Naive thymus-derived CD4-positive, alpha-beta T cell (primary cell): ENCODE results near the gene ACAT1. TPM values are rescaled to one million over a fixed set of nuclear protein-coding genes. Genes with fewer than 3 reads are reported as not detected.
"Not testable (repeated sequence)": the region's sequence is repeated elsewhere in the genome, so short reads cannot be mapped to it uniquely, and the experiment has no call there.

Source experiments
- ATAC-seq: fragments of 150-1000 bp; cut with Tn5 transposase; 2 replicates; pipeline ENCODE4 v1.10.0; 2021; ENCODE audit warnings: mild to moderate bottlenecking, moderate library complexity
- CTCF ChIA-PET: fragments of 350-600 bp; sonication (Branson Sonifier 250); formaldehyde crosslinking; loops from one replicate; lab custom pipeline; 2021; ENCODE audit warnings: antibody characterized with exemption; lab: Charles Lee
- POLR2A ChIA-PET: fragments of 350-600 bp; sonication (Branson Sonifier 250); formaldehyde crosslinking; loops from one replicate; lab custom pipeline; 2021; ENCODE audit warnings: antibody characterized with exemption, inconsistent platforms; lab: Charles Lee
- DNase-seq, 9 donors: peaks; one replicate each; pipeline versions ENCODE4 v3.0.0 to v3.0.0-alpha.2; 2020 to 2022; ENCODE audit warnings: mixed read lengths in 1 of 9
- H3K27ac ChIP-seq: one replicate; pipeline ENCODE4 v1.7.0; 2013; ENCODE audit warnings: mild to moderate bottlenecking, low read depth, low read length, moderate library complexity
- H3K27me3 ChIP-seq, 2 donors: one replicate each; pipeline ENCODE4 v1.7.0; 2013; ENCODE audit warnings: low read length in 2 of 2, mild to moderate bottlenecking in 2 of 2, moderate library complexity in 2 of 2; ENCODE audit not compliant: control insufficient read depth in 2 of 2, insufficient read depth in 2 of 2
- H3K36me3 ChIP-seq, 3 experiments: 1 replicate in 2 of 3; 2 replicates in 1 of 3; pipeline ENCODE4 v1.7.0; 2013; ENCODE audit warnings: low read length in 3 of 3, mild to moderate bottlenecking in 3 of 3, moderate library complexity in 1 of 3; ENCODE audit not compliant: insufficient read depth in 3 of 3, control insufficient read depth in 2 of 3
- H3K4me1 ChIP-seq, 2 donors: one replicate each; pipeline ENCODE4 v1.7.0; 2013; ENCODE audit warnings: low read length in 2 of 2, mild to moderate bottlenecking in 2 of 2, moderate library complexity in 1 of 2; ENCODE audit not compliant: control insufficient read depth in 2 of 2, insufficient read depth in 2 of 2
- H3K4me3 ChIP-seq: 2 replicates; pipeline ENCODE4 v1.7.0; 2013; ENCODE audit warnings: mild to moderate bottlenecking, low read length
- H3K9me3 ChIP-seq, 3 experiments: 1 replicate in 2 of 3; 2 replicates in 1 of 3; pipeline ENCODE4 v1.7.0; 2013; ENCODE audit warnings: low read length in 3 of 3; ENCODE audit not compliant: control insufficient read depth in 2 of 3
- H3K27ac Mint-ChIP-seq, 9 donors: one replicate each; pipeline ENCODE4 v1.8.0; 2020 to 2022; ENCODE audit warnings: mixed read lengths in 9 of 9, mild to moderate bottlenecking in 8 of 9, moderate library complexity in 5 of 9, inconsistent platforms in 2 of 9
- H3K27me3 Mint-ChIP-seq, 5 donors: one replicate each; pipeline ENCODE4 v1.8.0; 2021 to 2022; ENCODE audit warnings: mixed read lengths in 5 of 5, mild to moderate bottlenecking in 1 of 5
- H3K36me3 Mint-ChIP-seq, 5 donors: one replicate each; pipeline ENCODE4 v1.8.0; 2020 to 2022; ENCODE audit warnings: mixed read lengths in 5 of 5, mild to moderate bottlenecking in 3 of 5, inconsistent platforms in 1 of 5
- H3K4me1 Mint-ChIP-seq, 7 donors: one replicate each; pipeline ENCODE4 v1.8.0; 2020 to 2022; ENCODE audit warnings: mixed read lengths in 7 of 7, mild to moderate bottlenecking in 3 of 7, inconsistent platforms in 1 of 7
- H3K4me3 Mint-ChIP-seq, 10 donors: one replicate each; pipeline ENCODE4 v1.8.0; 2020 to 2022; ENCODE audit warnings: mild to moderate bottlenecking in 10 of 10, mixed read lengths in 10 of 10, moderate library complexity in 6 of 10, inconsistent platforms in 2 of 10
- H3K9me3 Mint-ChIP-seq, 11 donors: one replicate each; pipeline ENCODE4 v1.8.0; 2020 to 2022; ENCODE audit warnings: mixed read lengths in 11 of 11, mild to moderate bottlenecking in 4 of 11, inconsistent platforms in 1 of 11, moderate library complexity in 1 of 11
- intact Hi-C, 2 donors: fragments of 100-400 bp; cut with micrococcal nuclease; formaldehyde crosslinking; loops; one replicate each; pipeline ENCODE4 v1.15.1; 2023
- polyA plus RNA-seq, 2 donors: library from polyadenylated mRNA; unstranded; fragments of 300-500 nt; fragmentation: Illumina TruSeq; gene quantifications; one replicate each; pipeline ENCODE4 v1.2.3, GENCODE V29; 2021
- total RNA-seq, 6 experiments: library from RNA in 5 of 6; stranded (reverse) in 5 of 6; gene quantifications; 1 replicate in 5 of 6; 2 replicates in 1 of 6; pipeline ENCODE4 v1.2.3 and lab custom pipeline; 2021 to 2026

Gene ACAT1
- total and polyA plus RNA-seq, 7 experiments from 2014 or later = 13.0 to 40.2 (median 23.0) TPM

- CTCF ChIA-PET = interaction anchor here (0.6 to 0.8 kb wide), 2 partner anchors 461 to 490 kb away, joined by 3 read pairs; no protein-coding TSS in a partner anchor
- H3K9me3 Mint-ChIP-seq = peaks cover 0 to 3% (median 0%) of the 10 kb centered on the region in 11 donors
These were observed 830 bp downstream of the ACAT1 start for GRCh38 chr11:108122166-108122628.

GRCh38 chr11:108125096-108125495 lies 3.7 kb downstream of the ACAT1 start:
- no peak for ATAC-seq
- Histone ChIP-seq H3K4me1 (peaks cover 16 to 20% of the 10 kb centered on the region in 2 donors), H3K9me3 (no peaks in the 10 kb centered on the region), H3K27me3 (no peaks in the 10 kb centered on the region), H3K27ac (no peak overlapping the region), H3K36me3 (no peaks in the 10 kb centered on the region), H3K4me3 (no peak overlapping the region)
- ChIA-PET CTCF (no interaction called here), POLR2A (interaction anchor here (0.7 kb wide), 1 partner anchor 9 kb away, joined by 4 read pairs; no protein-coding TSS in a partner anchor)
- H3K4me3 Mint-ChIP-seq = no peak overlapping the region
- H3K27ac Mint-ChIP-seq = peak overlapping the region in 5 of 9 donors; percentile 19 to 78 (median 70)
- no peaks in the 10 kb centered on the region for H3K27me3 Mint-ChIP-seq
- H3K4me1 Mint-ChIP-seq = peaks cover 38 to 62% (median 47%) of the 10 kb centered on the region in 7 donors
- peaks cover 0 to 6% (median 0%) of the 10 kb centered on the region in 11 donors for H3K9me3 Mint-ChIP-seq
- intact Hi-C loops = loop anchor here in 1 of 2 donors (10.0 kb wide), 2 partner anchors 370 to 560 kb away; partner anchors contain the start of genes ALKBH8 and POGLUT3
- DNase-seq = no peak
- H3K36me3 Mint-ChIP-seq = peaks cover 0 to 23% (median 11%) of the 10 kb centered on the region in 5 donors

More at GRCh38 chr11:108122166-108122628, 830 bp downstream of the ACAT1 start:
- Histone ChIP-seq H3K36me3 (no peaks in the 10 kb centered on the region), H3K4me1 (peaks cover 16 to 20% of the 10 kb centered on the region in 2 donors), H3K9me3 (no peaks in the 10 kb centered on the region), H3K4me3 (peak overlapping the region; percentile 88), H3K27ac (peak overlapping the region; percentile 66), H3K27me3 (no peaks in the 10 kb centered on the region)
- H3K4me3 Mint-ChIP-seq = peak overlapping the region; percentile 81 to 97 (median 94)
- peak overlapping the region; percentile 61 to 93 (median 85) for H3K27ac Mint-ChIP-seq
- DNase-seq = no peak
- intact Hi-C loops = loop anchor here (5.0 to 10.0 kb wide), 3 partner anchors 373 to 557 kb away; partner anchors contain the start of genes ALKBH8 (in 2 of the 2) and POGLUT3 (in 1 of the 2)
- POLR2A ChIA-PET = interaction anchor here (0.6 to 1.1 kb wide), 2 partner anchors 114 to 771 kb away, joined by 3 to 5 read pairs; no protein-coding TSS in a partner anchor
- peaks cover 0 to 20% (median 6%) of the 10 kb centered on the region in 5 donors for H3K36me3 Mint-ChIP-seq
- no peak for ATAC-seq
- H3K4me1 Mint-ChIP-seq = peaks cover 35 to 51% (median 43%) of the 10 kb centered on the region in 7 donors
- no peaks in the 10 kb centered on the region for H3K27me3 Mint-ChIP-seq

- Histone ChIP-seq H3K4me1 (peaks cover 4 to 7% of the 10 kb centered on the region in 2 donors), H3K27me3 (no peaks in the 10 kb centered on the region), H3K27ac (no peak overlapping the region), H3K36me3 (peaks cover 0 to 7% (median 0%) of the 10 kb centered on the region in 3 experiments), H3K4me3 (no peak overlapping the region), H3K9me3 (no peaks in the 10 kb centered on the region)
- Mint-ChIP-seq H3K27me3 (no peaks in the 10 kb centered on the region), H3K36me3 (peaks cover 0 to 20% (median 13%) of the 10 kb centered on the region in 5 donors), H3K27ac (peak overlapping the region in 3 of 9 donors; percentile 11 to 72 (median 71)), H3K4me3 (no peak overlapping the region), H3K9me3 (peaks cover 0 to 6% (median 0%) of the 10 kb centered on the region in 11 donors), H3K4me1 (peaks cover 19 to 42% (median 27%) of the 10 kb centered on the region in 7 donors)
- intact Hi-C loops = loop anchor here in 1 of 2 donors (10.0 kb wide), 2 partner anchors 366 to 564 kb away; partner anchors contain the start of genes ALKBH8 and POGLUT3
- DNase-seq = no peak
- CTCF ChIA-PET = no interaction called here
- no peak for ATAC-seq
- POLR2A ChIA-PET = no interaction called here
These were observed 7.4 kb downstream of the ACAT1 start for GRCh38 chr11:108128772-108129171.

- Mint-ChIP-seq H3K9me3 (peaks cover 0 to 3% (median 0%) of the 10 kb centered on the region in 11 donors), H3K36me3 (peaks cover 0 to 12% (median 8%) of the 10 kb centered on the region in 5 donors), H3K27ac (peak overlapping the region in 7 of 9 donors; percentile 10 to 79 (median 62)), H3K4me1 (peaks cover 0 to 33% (median 9%) of the 10 kb centered on the region in 7 donors), H3K4me3 (no peak overlapping the region), H3K27me3 (no peaks in the 10 kb centered on the region)
- no peaks in the 10 kb centered on the region for H3K4me1 ChIP-seq
- ChIA-PET CTCF (no interaction called here), POLR2A (interaction anchor here (0.6 kb wide), 1 partner anchor 75 kb away, joined by 3 read pairs; no protein-coding TSS in a partner anchor)
- DNase-seq (no peak), ATAC-seq (no peak)
- intact Hi-C loops = no loop called here
- H3K9me3 ChIP-seq = no peaks in the 10 kb centered on the region
- no peaks in the 10 kb centered on the region for H3K27me3 ChIP-seq
- no peak overlapping the region for H3K27ac ChIP-seq
- no peak overlapping the region for H3K4me3 ChIP-seq
- peaks cover 0 to 7% (median 0%) of the 10 kb centered on the region in 3 experiments for H3K36me3 ChIP-seq
These were observed 10.6 kb downstream of the ACAT1 start for GRCh38 chr11:108131993-108132392.

GRCh38 chr11:108132993-108133538 lies 11.7 kb downstream of the ACAT1 start:
- intact Hi-C loops, POLR2A ChIA-PET: not testable (repeated sequence)

GRCh38 chr11:108135845-108136544 lies 14.6 kb downstream of the ACAT1 start:
- Mint-ChIP-seq H3K27ac (peak overlapping the region in 6 of 9 donors; percentile 16 to 72 (median 43)), H3K9me3 (no peaks in the 10 kb centered on the region), H3K27me3 (no peaks in the 10 kb centered on the region), H3K4me3 (no peak overlapping the region), H3K36me3 (peaks cover 5 to 27% (median 18%) of the 10 kb centered on the region in 5 donors), H3K4me1 (peaks cover 0 to 20% (median 11%) of the 10 kb centered on the region in 7 donors)
- ChIA-PET POLR2A (interaction anchor here (0.6 kb wide), 1 partner anchor 27 kb away, joined by 4 read pairs; no protein-coding TSS in a partner anchor), CTCF (no interaction called here)
- peaks cover 0 to 20% (median 0%) of the 10 kb centered on the region in 3 experiments for H3K36me3 ChIP-seq
- no peaks in the 10 kb centered on the region for H3K27me3 ChIP-seq
- DNase-seq (peak in 6 of 9 donors; percentile 11 to 38 (median 29)), ATAC-seq (peak; percentile 54)
- H3K9me3 ChIP-seq = no peaks in the 10 kb centered on the region
- H3K27ac ChIP-seq = no peak overlapping the region
- intact Hi-C loops = loop anchor here (1.0 to 5.0 kb wide), 4 partner anchors 15 to 512 kb away; partner anchors contain the start of genes ACAT1 (in 1 of the 2), ATM (in 1 of the 2) and NPAT (in 1 of the 2)
- no peaks in the 10 kb centered on the region for H3K4me1 ChIP-seq
- H3K4me3 ChIP-seq = no peak overlapping the region

More at GRCh38 chr11:108132993-108133538, 11.7 kb downstream of the ACAT1 start:
- H3K4me1 ChIP-seq, H3K4me3 Mint-ChIP-seq, DNase-seq, H3K9me3 ChIP-seq, H3K27me3 Mint-ChIP-seq, H3K27ac ChIP-seq, H3K4me3 ChIP-seq, H3K36me3 ChIP-seq, CTCF ChIA-PET, ATAC-seq, H3K27me3 ChIP-seq, H3K9me3 Mint-ChIP-seq: not testable (repeated sequence)
- H3K27ac Mint-ChIP-seq = peak overlapping the region in 3 of 9 donors; percentile 46 to 73 (median 70)
- H3K36me3 Mint-ChIP-seq = peaks cover 0 to 13% (median 11%) of the 10 kb centered on the region in 5 donors
- peaks cover 0 to 33% (median 9%) of the 10 kb centered on the region in 7 donors for H3K4me1 Mint-ChIP-seq
